H1 (cell line): ENCODE results near the gene PRKAR2A. TPM values are rescaled to one million over a fixed set of nuclear protein-coding genes. Genes with fewer than 3 reads are reported as not detected.

ENCODE experiments used
- CHD7 ChIP-seq: fragments of 300-600 bp; sonication (generic); IDR thresholded peaks from 2 replicates; pipeline ENCODE4 v1.7.1; 2012; ENCODE audit warnings: low read length, moderate library complexity, mild to moderate bottlenecking, inconsistent platforms; ENCODE audit not compliant: insufficient replicate concordance
- SAP30 ChIP-seq: fragments of 300-600 bp; sonication (generic); IDR thresholded peaks from 2 replicates; pipeline ENCODE4 v1.7.1; 2012; ENCODE audit warnings: low read length, moderate library complexity, mild to moderate bottlenecking, inconsistent platforms; ENCODE audit not compliant: insufficient read depth, insufficient replicate concordance
- polyA plus RNA-seq, 7 experiments: library from polyadenylated mRNA; depleted of rRNA in 3 of 7; stranded (reverse) in 5 of 7; unstranded in 2 of 7; fragments of >200 nt in 5 of 7; fragments of 200-250 nt in 2 of 7; gene quantifications; 1 replicate in 5 of 7; 2 replicates in 1 of 7; 4 replicates in 1 of 7; pipeline versions ENCODE4 v1.2.1 to v1.2.3, GENCODE V29; 2011 to 2013; ENCODE audit warnings: missing spikeins in 2 of 7, mixed read lengths in 2 of 7
- total RNA-seq: library from RNA; stranded (reverse); fragmentation: NEBNext Ultra II Directional; extraction: Animal tissue kit (Norgen Biotek cat#: 25700); gene quantifications from 2 replicates; pipeline ENCODE4 v1.2.1, GENCODE V29; 2021

Gene PRKAR2A
- total and polyA plus RNA-seq, 2 of the 8 experiments (the other 6 are each of a cell fraction or from before 2014, with no cell fraction given), result 6.3 to 42.4 TPM

DNA sequence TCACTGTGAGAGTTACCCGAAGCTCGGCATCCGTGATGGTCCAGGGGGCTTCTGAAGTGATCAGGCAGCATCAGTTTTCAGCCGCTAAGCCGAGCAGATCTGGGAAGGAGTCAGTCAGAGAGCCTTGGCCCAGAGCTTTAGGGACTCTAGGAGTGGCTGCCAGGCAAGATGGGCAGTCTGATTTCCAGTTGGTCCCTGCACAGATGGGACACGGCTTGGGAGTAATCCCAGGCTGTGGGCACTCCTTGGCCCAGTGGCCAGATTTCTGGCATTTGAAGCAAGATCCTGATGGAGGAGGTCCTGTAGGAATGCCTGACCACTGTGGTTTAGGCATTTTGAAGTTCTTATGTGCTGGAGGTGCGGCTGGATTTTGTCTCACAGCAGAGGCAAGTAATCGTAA is 120.2 kb downstream of the PRKAR2A start (continued):
- TF ChIP-seq CHD7 (no peak), SAP30 (no peak)
